Endothelial cell of hepatic sinusoid (primary cell): ENCODE data around the gene GLT8D1.

Experiments used
- in situ Hi-C: cut with HindIII; loops from 2 replicates; pipeline ENCODE4 v1.10.0; 2017; ENCODE audit warnings: low sequenced_read_pairs

GLT8D1 gene

GRCh38 chr3:52684184-52684583, 21.4 kb downstream of the GLT8D1 start:
- in situ Hi-C loops: no loop called here

- in situ Hi-C loops: no loop called here
Measured at GRCh38 chr3:52683611-52684010, 22.0 kb downstream of the GLT8D1 start.

- in situ Hi-C loops: no loop called here
Measured at GRCh38 chr3:52682016-52682415, 23.6 kb downstream of the GLT8D1 start.

- in situ Hi-C loops: no loop called here
Measured at GRCh38 chr3:52681596-52681995, 24.0 kb downstream of the GLT8D1 start.

GRCh38 chr3:52679811-52680210, 25.8 kb downstream of the GLT8D1 start:
- in situ Hi-C loops: loop anchor here (5.0 kb wide), 1 partner anchor 57 kb away; no protein-coding TSS in a partner anchor

GRCh38 chr3:52679199-52679538, 26.4 kb downstream of the GLT8D1 start:
- in situ Hi-C loops: loop anchor here (5.0 kb wide), 1 partner anchor 58 kb away; no protein-coding TSS in a partner anchor

GRCh38 chr3:52678265-52679198, 27.1 kb downstream of the GLT8D1 start:
- in situ Hi-C loops: loop anchor here (5.0 kb wide), 1 partner anchor 59 kb away; no protein-coding TSS in a partner anchor

- in situ Hi-C loops: loop anchor here (5.0 kb wide), 1 partner anchor 61 kb away; no protein-coding TSS in a partner anchor
Measured at GRCh38 chr3:52676201-52676600, 29.4 kb downstream of the GLT8D1 start.

- in situ Hi-C loops: no loop called here
Measured at GRCh38 chr3:52671676-52672075, 33.9 kb downstream of the GLT8D1 start.

- in situ Hi-C loops: no loop called here
Measured at GRCh38 chr3:52670621-52671521, 34.7 kb downstream of the GLT8D1 start.

GRCh38 chr3:52663098-52663497, 42.5 kb downstream of the GLT8D1 start:
- in situ Hi-C loops: no loop called here

GRCh38 chr3:52660046-52660445, 45.5 kb downstream of the GLT8D1 start:
- in situ Hi-C loops: no loop called here

GRCh38 chr3:52655895-52656294, 49.7 kb downstream of the GLT8D1 start:
- in situ Hi-C loops: no loop called here

- in situ Hi-C loops: no loop called here
Measured at GRCh38 chr3:52651592-52651991, 54.0 kb downstream of the GLT8D1 start.

- in situ Hi-C loops: no loop called here
Measured at GRCh38 chr3:52650439-52650838, 55.2 kb downstream of the GLT8D1 start.

GRCh38 chr3:52649461-52650210, 56.0 kb downstream of the GLT8D1 start:
- in situ Hi-C loops: no loop called here

GRCh38 chr3:52645549-52645948, 60.0 kb downstream of the GLT8D1 start:
- in situ Hi-C loops: no loop called here
